GM18519 (cell line): Measurements from ENCODE around the gene PKP3.
"Not testable (repeated sequence)": the region's sequence is repeated elsewhere in the genome, so short reads cannot be mapped to it uniquely, and the experiment has no call there.

ENCODE experiments used
- ATAC-seq: cut with Tn5 transposase; IDR thresholded peaks from one replicate; pipeline ENCODE4 v1.9.1; 2021; ENCODE audit warnings: mild to moderate bottlenecking, moderate library complexity; ENCODE audit not compliant: unreplicated experiment, low FRiP score

Gene PKP3

GRCh38 chr11:377174-377865 lies 16.7 kb upstream of the PKP3 start:
- no peak for ATAC-seq

- ATAC-seq: no peak
Measured at GRCh38 chr11:377883-378500, 16.0 kb upstream of the PKP3 start.

DNA sequence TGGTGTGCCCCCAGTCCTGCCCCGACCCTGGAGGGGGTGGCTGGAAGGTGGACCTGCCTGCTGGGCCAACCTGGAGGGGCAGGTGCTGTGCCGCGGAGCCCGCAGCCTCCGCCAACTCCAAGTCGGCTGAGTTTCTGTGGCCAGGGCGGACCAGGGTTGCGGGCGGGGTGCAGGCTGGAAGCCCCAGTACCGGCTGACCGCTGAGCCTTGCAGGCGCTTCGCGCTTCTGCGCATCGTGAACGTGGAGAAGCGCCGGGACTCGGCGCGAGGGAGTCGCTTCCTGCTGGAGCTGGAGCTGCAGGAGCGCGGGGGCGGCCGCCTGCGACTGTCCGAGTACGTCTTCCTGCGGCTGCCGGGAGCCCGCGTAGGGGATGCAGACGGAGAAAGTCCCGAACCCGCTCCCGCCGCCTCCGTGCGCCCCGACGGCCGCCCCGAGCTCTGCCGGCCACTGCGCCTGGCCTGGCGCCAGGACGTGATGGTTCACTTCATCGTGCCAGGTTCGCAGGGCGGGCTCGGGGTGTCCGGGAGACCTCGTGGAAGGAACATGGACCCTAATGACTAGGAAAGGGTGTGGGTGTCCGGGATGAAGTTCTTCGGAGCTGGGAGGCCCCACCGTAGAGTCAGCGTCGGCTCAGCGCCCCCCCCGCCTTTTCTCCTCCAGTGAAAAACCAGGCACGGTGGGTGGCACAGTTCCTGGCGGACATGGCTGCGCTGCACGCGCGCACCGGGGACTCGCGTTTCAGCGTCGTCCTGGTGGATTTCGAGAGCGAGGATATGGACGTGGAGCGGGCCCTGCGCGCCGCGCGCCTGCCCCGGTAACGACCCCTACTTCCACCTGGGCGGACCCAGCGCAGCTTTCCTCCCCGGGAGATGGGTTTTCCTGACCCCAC lies 14.6 kb upstream of the PKP3 start:
- no peak for ATAC-seq

GRCh38 chr11:380095-380480 lies 13.9 kb upstream of the PKP3 start:
- no peak for ATAC-seq

GRCh38 chr11:380491-380890 lies 13.5 kb upstream of the PKP3 start:
- ATAC-seq: no peak

DNA sequence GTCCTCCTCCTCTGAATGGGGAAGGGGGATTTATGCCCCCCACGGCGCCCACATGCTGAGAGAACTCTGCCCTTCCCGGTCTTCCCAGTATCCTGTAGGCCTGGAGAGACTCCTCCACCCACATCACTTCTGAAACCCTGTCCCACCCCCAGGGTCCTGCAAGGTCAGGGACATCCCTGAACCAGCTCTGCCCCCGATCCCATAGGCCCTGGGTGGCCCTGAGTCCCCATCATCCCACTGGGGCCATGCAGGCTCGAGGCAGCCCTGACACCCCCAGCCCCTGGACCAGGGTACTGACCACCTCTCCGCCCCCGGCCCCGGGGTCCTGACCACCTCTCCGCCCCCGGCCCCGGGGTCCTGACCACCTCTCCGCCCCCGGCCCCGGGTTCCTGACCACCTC lies 13.0 kb upstream of the PKP3 start:
- no peak for ATAC-seq

DNA sequence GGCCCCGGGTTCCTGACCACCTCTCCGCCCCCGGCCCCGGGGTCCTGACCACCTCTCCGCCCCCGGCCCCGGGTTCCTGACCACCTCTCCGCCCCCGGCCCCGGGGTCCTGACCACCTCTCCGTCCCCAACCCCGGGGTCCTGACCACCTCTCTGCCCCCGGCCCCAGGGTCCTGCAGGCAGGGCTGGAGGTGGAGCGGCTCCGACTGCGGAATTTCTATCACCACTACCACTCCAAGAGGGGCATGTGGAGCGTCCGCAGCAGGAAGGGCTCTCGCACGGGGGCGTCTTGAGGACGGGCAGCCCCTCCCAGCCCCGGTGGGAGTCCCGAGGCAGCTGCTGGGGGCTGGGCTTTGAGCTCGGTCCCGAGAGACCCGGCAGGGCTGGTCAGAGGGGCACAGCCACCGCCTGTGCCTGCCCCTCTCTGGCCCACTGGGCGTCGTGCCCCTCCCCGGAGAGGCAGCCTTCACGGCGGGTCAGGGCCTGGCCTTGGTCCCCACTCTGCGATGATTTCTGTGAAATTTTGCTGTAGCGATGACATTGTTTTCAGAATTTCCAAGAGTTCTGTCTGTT lies 12.4 kb upstream of the PKP3 start:
- no peak for ATAC-seq

GRCh38 chr11:382081-382629 lies 11.9 kb upstream of the PKP3 start:
- ATAC-seq: no peak

- ATAC-seq: no peak
Measured at GRCh38 chr11:383431-383830, 10.6 kb upstream of the PKP3 start.

- no peak for ATAC-seq
Measured at GRCh38 chr11:384511-384910, 9.5 kb upstream of the PKP3 start.

DNA sequence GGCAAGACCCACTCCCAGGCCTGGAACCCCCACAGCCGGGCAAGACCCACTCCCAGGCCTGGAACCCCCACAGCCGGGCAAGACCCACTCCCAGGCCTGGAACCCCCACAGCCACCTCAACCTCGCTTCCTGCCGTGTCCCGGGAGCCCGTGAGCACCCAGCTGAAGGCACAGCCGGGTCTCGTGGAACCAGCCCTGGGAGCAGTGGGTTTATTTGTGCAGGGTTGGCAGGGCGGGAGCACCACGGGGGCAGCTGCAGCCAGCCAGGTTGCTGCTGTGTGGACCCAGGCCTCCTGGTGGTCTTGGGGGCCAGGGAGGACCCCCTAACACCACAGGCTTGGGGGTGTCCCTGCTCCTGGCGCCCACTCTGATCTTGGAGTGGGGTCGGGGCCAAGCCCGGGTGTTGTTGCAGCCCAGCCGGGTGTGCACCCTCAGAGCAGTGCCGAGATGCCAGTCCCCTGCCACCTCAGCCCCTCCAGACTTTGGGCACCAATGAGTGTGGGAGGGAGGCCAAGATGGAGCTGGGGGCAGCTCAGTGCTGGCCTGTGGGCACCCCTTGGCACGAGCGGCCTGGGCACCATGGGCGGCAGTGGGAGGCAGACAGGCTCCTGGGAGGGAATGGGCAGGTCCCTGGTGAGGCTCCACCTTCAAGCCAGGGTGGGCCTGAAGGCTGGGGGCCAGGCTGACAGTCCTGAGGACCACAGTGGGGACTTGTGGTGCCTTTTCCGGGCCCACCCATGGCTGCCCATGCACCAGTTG lies 8.2 kb upstream of the PKP3 start:
- no peak for ATAC-seq

GRCh38 chr11:386483-386882 lies 7.5 kb upstream of the PKP3 start:
- ATAC-seq: no peak

GRCh38 chr11:387193-387793 lies 6.7 kb upstream of the PKP3 start:
- no peak for ATAC-seq

DNA sequence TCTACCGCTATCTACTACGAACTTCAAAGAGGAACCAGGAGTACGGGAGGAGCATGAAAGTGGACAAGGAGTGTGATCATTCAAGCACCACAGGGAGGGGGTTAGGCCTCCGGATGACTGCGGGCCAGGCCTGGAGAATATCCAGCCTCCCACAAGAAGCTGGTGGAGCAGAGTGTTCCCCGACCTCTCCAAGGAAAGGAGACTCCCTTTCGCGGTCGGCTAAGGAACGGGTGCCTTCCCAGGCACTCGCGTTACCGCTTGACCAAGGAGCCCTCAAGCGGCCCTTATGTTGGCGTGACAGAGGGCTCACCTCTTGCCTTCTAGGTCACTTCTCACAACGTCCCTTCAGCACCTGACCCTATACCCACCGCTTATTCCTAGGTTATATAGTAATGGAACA lies 4.6 kb upstream of the PKP3 start:
- ATAC-seq: not testable (repeated sequence)

DNA sequence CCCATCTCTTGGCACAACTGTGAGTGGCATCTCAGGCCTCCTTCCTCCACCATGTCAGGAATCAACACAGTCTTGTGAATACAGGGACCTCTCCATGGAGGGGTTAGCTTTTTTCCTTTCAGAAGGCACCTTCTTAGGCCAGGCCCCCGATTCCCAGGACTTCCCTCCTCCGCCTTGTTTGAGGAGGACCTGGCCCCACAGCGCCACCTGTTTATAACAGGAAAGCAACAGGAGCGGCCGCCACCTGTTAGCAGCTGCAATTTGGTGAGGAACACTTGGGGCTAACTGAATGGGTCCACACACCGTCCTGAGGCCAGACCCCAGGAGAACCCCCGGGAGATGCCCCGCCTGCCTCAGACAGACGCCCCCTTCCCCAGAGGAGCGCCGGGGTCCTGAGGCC lies 3.8 kb upstream of the PKP3 start:
- no peak for ATAC-seq

GRCh38 chr11:391117-392017 lies 2.6 kb upstream of the PKP3 start:
- no peak for ATAC-seq

GRCh38 chr11:392102-392777 lies 1.8 kb upstream of the PKP3 start:
- no peak for ATAC-seq
